ENCODE data around the gene KLHL40. TPM values are rescaled to one million over a fixed set of nuclear protein-coding genes. Genes with fewer than 3 reads are reported as not detected.

KLHL40 gene
- total RNA-seq, 1 experiment from 2014 or later, result not detected

DNA sequence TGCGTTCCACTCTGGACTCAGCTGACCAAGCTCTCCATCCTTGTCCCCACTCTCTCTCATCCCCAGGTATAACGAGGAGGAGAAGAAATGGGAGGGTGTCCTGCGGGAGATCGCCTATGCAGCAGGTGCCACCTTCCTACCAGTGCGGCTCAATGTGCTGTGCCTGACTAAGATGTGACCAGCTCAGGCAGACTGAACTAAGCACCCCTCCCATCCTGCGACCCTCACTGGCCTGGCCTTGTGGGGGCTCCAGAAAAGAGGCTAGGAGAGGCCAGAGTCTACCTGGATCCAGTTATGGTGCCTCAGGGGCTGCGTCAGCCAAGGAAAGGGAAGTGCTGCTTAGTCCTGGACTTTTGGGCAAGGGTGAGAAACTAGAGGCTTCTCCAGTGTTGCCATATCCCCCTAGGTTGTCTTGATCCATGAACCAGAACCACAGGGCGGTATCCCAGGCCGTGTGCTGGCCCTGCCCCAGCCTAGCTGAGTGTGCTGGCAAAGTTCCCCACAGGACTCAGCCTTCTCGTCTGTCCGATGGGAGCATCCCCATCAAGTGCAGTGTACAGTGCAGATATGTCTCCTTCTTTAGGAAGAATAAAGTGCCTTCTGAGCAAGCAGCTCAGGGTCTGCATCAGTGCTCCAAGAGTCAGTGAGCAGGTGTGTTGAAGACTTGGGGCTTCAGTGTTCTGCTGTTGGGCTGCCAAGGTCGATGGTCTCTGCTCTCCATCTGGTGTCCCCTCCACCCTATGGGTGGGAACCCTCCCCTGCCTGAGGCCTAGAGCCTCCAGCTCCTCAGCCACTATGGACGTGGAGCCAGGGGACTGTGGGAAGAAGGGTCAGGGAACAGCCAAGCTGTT, 6.7 kb downstream of the KLHL40 start:
- no peak overlapping the region for H4K5ac ChIP-seq (ENCODE audit: insufficient read length, low read depth, low read length)
- no peaks in the 10 kb centered on the region; the same call in 1 of the 2 replicates for H3K4me1 ChIP-seq (ENCODE audit: insufficient read depth, low read length)
- Mint-ChIP-seq H3K4me3 (no peak overlapping the region), H3K36me3 (ENCODE audit: insufficient read depth in 1 of 3, low read depth in 3 of 3) (no peaks in the 10 kb centered on the region; a peak in 1 of 7 replicates), H3K27me3 (ENCODE audit: low read depth) (peaks cover 9% of the 10 kb centered on the region), H3K27ac (no peak overlapping the region), H3K9me3 (no peaks in the 10 kb centered on the region), H3K4me1 (peaks cover 19 to 25% of the 10 kb centered on the region in 2 experiments)
- no peak overlapping the region for H3K14ac ChIP-seq (ENCODE audit: insufficient read depth, low read length)
- no peak overlapping the region for H3K23ac ChIP-seq (ENCODE audit: insufficient read length, low read depth, low read length)
- H3K4ac ChIP-seq (ENCODE audit: low read depth, low read length), result no peak overlapping the region
- no CpG with 5 or more reads among the region's 13 CpGs for WGBS (ENCODE audit: extremely low coverage, insufficient read length, low lambda C conversion rate)
- H3K27ac ChIP-seq (ENCODE audit: insufficient read length, low read depth, low read length), result no peak overlapping the region
- no peak overlapping the region for H4K8ac ChIP-seq (replicated peaks; ENCODE audit: insufficient read length, low read depth, low read length)
- no peak overlapping the region for H2BK120ac ChIP-seq (ENCODE audit: low read depth, low read length, poor library complexity, severe bottlenecking)
- H2BK12ac ChIP-seq (ENCODE audit: insufficient read length, low read depth, low read length), result no peak overlapping the region
- no peak overlapping the region for H2BK20ac ChIP-seq (ENCODE audit: low read depth, low read length, poor library complexity, severe bottlenecking)
- no peak overlapping the region for H3K4me2 ChIP-seq (ENCODE audit: insufficient read depth, insufficient read length, low read length)
- H2BK5ac ChIP-seq (ENCODE audit: insufficient read length, low read length), result no peak overlapping the region
- no peaks in the 10 kb centered on the region; the same call in 1 of the 2 replicates for H3K27me3 ChIP-seq (ENCODE audit: insufficient read depth, low read length)
- H3T11ph ChIP-seq (ENCODE audit: low read length), result no peak overlapping the region
- no peaks in the 10 kb centered on the region for H3K9me3 ChIP-seq (ENCODE audit: control insufficient read depth, low read depth, low read length)
- no peak overlapping the region for H3K18ac ChIP-seq (ENCODE audit: insufficient read length, low read depth, low read length)
- H4K20me1 ChIP-seq (ENCODE audit: control insufficient read depth, insufficient read depth, insufficient read length), result no peaks in the 10 kb centered on the region
- no peaks in the 10 kb centered on the region for H3K23me2 ChIP-seq (ENCODE audit: insufficient read length, low read depth, low read length, poor library complexity, severe bottlenecking)
- no peak for DNase-seq
- no peak overlapping the region for H2BK15ac ChIP-seq (ENCODE audit: low read depth, low read length)
- no peak overlapping the region for H2AFZ ChIP-seq (ENCODE audit: low read length)
- H3K9ac ChIP-seq (ENCODE audit: extremely low read depth, insufficient read length, low read length), result no peak overlapping the region
- no peak overlapping the region for H2AK5ac ChIP-seq (ENCODE audit: insufficient read length, low read length)
- H3K79me1 ChIP-seq (ENCODE audit: insufficient read depth, low read depth, low read length, poor library complexity, severe bottlenecking), result no peaks in the 10 kb centered on the region
- no peak overlapping the region for H3K56ac ChIP-seq (ENCODE audit: insufficient read length, low read depth, low read length)
- H3K79me2 ChIP-seq (ENCODE audit: insufficient read depth, low read length), result no peaks in the 10 kb centered on the region
- H4K91ac ChIP-seq (ENCODE audit: insufficient read length, low read depth, low read length), result no peak overlapping the region
- TF ChIP-seq, protein P1, sequence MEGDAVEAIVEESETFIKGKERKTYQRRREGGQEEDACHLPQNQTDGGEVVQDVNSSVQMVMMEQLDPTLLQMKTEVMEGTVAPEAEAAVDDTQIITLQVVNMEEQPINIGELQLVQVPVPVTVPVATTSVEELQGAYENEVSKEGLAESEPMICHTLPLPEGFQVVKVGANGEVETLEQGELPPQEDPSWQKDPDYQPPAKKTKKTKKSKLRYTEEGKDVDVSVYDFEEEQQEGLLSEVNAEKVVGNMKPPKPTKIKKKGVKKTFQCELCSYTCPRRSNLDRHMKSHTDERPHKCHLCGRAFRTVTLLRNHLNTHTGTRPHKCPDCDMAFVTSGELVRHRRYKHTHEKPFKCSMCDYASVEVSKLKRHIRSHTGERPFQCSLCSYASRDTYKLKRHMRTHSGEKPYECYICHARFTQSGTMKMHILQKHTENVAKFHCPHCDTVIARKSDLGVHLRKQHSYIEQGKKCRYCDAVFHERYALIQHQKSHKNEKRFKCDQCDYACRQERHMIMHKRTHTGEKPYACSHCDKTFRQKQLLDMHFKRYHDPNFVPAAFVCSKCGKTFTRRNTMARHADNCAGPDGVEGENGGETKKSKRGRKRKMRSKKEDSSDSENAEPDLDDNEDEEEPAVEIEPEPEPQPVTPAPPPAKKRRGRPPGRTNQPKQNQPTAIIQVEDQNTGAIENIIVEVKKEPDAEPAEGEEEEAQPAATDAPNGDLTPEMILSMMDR (conservative IDR thresholded peaks at IDR 0.05), result no peak

Data from H9 (cell line).